Epithelial cell of prostate (primary cell): ENCODE measurements around the gene FBLN2.

ENCODE experiments used
- DNase-seq: peaks from one replicate; pipeline ENCODE4 v3.0.0-alpha.2; 2011; ENCODE audit warnings: low read depth, low spot score
- H3K27ac ChIP-seq: fragments of 450-650 bp; 2 replicates; pipeline ENCODE4 v1.5.1; 2017; ENCODE audit warnings: mild to moderate bottlenecking

The FBLN2 gene

DNA sequence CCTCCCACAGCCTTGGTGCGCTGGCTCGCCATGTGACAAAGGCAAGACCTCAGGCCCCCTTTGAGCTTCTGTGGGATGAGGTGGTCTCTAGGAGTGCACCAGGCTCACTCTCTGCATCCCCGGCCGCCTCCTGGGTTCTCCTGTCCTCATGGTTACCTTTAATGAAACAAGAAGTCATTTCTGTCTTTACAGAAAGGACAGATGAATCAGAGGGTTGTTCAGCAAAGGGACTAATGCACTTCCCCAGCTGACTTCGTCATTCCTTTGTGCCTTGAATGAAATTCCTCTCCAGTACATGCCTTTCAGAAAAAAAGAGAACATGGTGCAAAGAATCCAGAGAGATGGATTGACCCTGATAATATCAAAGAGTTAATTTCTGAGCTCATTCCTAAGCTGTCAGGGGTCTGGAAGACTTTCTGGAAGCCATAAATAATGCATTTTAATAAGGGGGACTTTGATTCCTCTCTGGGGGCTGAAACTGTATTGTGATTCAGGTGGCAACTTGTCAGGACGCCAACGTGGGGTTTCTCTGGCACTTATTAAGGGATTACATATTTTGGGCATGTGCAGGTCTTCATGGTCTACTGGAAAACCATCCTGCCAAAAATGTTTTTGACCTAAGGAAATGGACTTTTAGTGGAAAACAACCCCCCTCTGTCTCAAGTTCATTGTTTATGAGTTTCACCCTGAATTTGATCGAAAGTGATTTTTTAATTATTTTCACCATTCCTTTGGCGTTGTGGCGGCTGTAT, 122.7 kb downstream of the FBLN2 start:
- H3K27ac ChIP-seq, result no peak overlapping the region
- DNase-seq, result no peak

DNA sequence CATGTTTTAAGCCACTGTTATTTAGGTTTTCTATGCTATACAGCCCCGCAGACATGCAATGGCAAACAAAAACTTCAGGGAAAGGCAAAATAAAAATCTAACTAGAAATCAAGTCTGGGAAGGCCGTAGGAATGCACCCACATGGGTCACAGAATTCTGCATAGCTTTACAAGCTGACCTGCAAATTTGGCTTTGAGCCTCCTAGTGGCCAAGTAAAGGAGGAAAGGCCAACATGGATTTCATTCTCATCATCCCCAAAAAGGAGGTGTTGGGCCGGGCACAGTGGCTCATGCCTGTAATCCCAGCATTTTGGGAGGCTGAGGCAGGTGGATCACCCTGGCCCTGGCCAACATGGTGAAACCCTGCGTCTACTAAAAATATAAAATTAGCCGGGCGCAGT, 124.3 kb downstream of the FBLN2 start:
- no peak overlapping the region for H3K27ac ChIP-seq
- no peak for DNase-seq

DNA sequence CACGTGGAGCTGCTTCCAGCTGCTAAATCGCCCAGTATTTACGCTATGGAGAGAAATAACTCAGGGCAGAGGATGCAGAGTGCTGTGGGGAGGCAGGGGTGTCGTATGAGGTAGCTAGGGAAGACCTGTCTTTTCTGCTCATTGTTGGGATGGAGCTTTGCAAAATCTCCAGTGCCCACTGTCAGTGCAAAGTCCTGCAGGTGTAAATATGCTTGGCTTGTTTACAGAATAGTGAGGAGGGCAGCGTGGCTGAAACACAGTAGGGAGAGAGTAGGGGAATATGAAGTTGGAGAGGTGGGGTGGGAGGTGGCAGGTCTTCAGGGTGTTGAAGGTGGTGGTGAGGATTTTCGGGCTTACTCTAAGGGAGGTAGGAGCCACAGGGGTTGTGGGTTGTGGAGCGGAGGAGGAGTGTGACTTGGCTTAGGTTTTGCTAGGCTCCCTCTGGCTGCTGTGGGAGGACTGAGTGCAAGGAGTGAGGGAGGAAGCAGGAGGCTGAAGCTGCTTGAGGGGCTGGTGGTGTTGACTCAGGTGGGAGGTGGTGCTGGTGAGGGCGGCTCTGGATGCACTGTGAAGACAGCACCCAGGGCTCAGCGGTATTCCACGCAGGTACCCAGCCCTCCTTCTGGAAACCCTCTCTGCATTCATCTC, 125.7 kb downstream of the FBLN2 start:
- no peak overlapping the region for H3K27ac ChIP-seq
- DNase-seq, result no peak

DNA sequence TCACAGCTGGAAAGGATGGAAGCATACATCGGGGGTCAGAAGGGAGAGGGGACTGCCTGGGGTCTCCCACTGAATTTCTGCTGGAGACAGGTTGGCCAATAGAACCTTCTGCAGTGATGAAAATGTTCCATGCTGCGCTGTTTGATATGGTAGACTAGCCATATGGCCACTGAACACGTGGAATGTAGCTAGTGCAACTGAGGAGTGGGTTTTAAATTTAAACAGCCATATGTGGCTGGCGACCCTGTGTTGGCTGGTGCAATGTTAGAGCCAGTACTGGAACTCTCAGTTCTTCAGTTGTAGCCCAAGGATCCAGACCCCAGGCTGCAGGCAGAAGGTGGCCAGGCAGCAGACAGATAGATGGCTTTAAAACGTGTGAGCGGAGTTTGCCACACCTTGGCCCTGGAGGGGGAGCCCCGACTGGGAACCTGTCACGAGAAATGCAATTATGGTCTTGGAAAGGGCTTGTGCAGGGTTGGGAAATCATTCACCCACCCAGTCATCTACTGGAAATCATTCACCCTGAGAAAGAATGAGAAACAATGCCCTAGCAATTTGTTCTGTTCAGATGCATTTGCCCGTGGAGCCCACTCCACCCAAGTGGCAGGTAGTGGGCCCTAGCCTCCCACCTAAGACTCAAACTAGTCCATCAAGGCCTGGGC, 127.6 kb downstream of the FBLN2 start:
- DNase-seq, result no peak
- H3K27ac ChIP-seq, result no peak overlapping the region

DNA sequence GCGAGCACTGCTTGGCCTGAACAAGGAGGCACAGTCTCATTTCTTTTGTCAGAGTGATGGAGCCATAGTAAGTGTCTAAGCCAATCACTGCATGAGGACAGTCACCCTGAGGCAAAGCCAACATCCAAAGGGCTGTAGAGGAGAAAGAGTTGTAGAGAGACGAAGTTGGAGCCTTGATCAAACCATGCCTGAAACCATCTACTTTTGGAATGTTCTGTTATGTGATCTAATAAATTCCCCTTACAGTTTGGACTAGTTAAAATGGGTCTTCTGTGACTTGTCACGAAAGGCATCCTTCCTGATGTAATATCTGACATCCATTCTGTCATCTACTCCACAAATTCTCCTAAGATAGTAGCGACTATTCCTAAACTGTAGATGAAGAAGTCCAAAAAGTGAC, 128.3 kb downstream of the FBLN2 start:
- DNase-seq, result no peak

DNA sequence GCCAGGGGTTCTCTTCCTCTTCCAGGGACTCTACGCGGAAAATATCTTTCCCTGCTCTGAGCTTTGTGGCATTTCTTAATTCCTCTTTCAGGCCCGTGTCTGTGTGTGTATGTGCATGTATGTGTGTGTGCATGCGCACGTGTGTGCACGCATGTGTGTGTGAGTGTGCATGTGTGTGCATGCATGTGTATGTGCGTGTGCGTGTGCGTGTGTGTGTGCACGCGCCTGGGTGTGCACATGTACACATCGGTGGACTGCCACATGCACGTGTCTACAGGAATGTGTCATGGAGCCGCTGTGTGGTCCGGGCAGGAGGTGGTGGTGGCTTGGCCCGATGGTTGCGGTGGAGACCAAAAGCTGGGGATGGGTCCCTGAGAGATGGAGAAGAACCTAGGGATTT, 133.0 kb downstream of the FBLN2 start:
- no peak overlapping the region for H3K27ac ChIP-seq
- DNase-seq, result no peak

More for the DNA sequence above, 128.3 kb downstream of the FBLN2 start:
- H3K27ac ChIP-seq, result no peak overlapping the region

DNA sequence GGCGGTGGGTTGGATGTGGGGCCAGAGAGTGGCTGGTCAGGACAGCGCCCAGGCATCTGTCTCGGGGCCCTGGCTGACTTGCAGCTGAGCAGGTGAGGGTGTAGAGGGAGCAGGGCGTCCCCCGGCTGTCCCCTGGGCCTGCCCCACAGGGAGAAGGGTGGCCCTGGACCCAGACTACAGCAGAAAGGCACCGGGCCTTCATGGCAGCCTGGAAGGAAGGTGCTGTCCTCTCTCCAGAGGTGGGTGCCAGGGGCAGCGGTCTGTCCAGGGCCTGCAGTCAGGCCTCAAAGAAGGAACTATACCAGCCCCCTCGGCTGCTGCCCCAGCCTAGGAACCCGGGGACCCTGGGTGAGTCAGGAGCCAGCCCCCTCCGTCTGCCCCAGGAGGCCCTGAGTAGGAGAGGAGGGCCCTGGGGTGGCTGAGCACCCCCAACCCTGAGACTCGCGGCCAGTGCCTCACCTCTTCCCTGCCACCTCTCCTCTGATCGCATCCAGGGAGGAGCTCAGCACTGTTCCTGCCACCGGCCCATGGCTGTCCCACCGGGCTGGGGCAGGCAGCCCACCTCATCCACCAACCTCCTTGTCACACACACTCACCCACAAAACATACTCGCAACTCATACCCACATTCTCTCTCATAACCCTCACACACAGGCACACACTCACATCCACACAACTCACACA, 133.5 kb downstream of the FBLN2 start:
- DNase-seq, result no peak
- H3K27ac ChIP-seq, result no peak overlapping the region

DNA sequence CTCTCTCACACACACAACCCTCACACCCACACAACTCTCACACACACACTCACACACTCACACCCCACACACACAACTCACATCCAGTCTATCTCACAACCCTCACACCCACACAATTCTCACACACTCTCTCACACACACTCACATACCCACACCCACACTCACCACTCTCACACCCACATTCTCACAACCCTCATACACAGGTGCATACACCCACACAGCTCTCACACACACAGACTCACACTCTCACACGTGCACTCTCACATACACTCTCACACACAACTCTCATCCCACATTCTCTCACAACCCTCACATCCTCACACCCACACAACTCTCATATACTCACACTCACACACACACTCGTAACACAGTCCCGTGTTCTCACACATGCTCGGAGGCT, 134.4 kb downstream of the FBLN2 start:
- H3K27ac ChIP-seq, result no peak overlapping the region
- no peak for DNase-seq

DNA sequence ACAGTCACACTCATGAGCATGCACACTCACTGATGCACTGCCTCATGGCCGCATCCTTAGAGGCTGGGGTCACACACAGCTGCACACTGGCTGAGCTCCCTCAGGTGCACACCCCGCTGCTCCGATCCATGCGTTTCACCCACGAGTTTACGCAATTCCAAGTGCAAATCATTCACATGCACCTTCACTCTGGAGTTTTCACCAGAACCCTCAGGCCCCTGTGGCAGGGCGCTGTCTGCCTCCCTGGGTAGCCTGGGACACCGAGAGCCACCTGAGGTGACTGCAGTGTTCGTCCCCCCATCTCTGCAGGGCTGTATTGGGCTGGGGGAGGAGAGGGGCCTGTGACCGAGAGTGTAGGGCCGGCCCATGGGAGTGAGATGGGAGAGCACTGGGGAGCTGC, 134.8 kb downstream of the FBLN2 start:
- no peak overlapping the region for H3K27ac ChIP-seq
- no peak for DNase-seq

DNA sequence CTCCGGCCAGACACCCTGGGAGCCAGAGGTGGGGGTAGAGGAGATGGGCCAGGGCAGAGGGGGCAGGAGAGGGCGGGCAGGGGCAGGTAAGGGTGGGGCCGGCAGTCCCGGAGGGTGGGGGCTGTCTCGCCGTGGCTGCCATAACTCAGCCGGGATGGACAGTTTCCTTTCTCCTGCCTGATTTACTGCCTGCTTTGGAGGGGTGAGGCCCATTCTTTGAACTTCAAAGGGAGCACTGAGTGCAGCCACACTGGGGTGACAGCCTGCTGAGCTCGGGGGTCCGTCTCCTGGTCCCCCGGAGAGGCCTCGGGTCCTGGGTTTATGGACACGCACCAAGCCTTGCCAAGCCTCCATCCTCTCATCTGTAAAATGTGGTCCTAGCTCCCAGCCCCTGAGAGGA, 135.4 kb downstream of the FBLN2 start:
- no peak overlapping the region for H3K27ac ChIP-seq
- no peak for DNase-seq

DNA sequence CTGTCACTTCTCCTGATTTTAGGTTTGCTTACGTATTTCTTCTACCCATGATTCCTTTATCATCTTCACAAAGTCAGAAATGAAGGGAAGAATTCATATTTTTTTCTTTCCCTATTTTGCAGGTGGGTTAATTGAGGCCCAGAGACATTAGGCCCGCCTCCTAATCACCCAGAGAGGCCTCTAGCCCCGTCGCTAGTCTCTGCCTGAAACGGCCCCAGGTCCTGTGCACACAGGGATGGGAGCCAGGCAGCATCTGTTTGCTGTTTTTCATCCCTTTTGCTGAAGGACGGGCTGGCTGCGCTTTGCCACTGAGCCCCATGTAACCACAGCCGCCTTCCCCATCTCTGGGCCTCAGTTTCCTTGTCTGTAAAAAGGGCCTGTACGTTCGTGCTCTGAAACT, 135.9 kb downstream of the FBLN2 start:
- no peak overlapping the region for H3K27ac ChIP-seq
- no peak for DNase-seq

DNA sequence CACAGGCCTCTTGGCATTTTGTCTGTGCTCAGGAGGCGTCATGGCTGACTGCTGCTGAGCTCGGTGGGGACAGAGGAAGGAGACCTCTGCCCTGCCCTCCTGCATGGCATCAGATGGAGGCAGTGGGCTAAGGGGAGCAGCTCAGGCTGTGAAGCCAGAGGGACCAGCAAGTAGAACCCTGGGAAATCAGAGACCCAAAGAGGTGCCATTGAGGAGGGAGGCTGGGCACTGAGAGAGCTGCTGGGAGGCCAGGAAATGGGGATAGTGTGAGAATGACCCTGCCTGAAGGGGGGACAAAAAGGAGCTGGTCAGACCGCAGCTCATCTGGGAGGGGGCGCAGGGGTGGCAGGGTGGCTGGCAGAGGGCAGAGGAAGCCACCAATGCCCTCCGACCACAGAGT, 136.8 kb downstream of the FBLN2 start:
- DNase-seq, result no peak

DNA sequence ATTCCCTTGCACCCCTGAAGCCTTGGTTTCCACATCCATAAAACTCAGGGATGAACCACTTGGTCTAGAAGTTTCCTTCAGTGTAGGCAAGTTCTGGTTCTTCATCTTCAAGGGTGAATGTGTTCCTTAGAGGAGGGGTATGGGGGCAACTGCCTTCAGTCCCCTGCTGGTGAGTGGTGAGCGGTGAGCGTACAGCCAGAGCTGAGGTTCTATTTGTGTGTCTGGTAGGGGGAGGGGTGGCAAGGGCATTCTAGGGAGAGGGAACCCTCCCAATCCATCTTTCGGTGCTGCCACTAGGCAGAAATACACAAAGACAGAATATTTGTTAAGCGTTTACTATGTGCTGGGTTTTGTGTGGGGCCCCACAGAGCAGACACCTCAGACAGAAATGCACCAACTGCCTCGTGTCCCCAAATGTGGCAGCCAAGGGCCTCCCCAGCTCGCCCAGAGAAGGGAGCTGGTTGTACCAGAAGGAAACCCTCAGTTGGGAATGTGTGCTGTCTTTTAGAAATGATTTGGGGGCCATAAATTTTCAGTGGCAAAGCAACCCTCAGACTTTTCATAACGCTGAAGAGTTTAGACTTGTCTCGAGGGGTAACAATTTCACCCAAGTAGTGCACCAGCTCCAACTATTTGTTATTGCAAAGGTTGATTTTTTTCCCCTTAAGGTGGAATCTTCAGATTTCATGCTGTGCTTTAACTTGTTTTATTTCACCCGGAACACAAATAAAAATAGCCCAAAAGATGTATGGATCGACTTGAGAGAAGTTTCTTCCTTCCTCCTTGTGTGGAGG, 137.6 kb downstream of the FBLN2 start:
- H3K27ac ChIP-seq, result no peak overlapping the region

More for the DNA sequence above, 136.8 kb downstream of the FBLN2 start:
- H3K27ac ChIP-seq, result no peak overlapping the region

DNA sequence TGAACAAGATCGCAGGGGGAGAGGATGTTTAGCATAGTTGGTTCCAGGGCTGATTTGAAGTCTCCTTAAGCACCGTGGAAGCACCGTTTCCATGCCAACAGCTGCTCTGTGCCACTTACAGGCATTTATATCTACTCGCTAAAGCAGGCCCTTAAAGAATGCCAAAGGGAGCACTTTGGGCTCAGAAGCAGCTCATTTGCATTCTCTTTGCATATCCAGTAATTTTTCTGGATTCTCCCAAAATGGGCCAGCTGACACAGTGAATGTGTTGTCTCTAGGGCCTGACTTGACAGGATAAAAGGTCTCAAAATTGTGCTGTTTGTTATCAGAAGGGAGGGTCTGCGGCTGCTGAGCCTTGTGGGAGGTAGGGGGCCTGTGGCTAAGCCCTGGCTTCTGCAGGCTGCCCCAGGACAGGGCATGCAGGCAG, 138.6 kb downstream of the FBLN2 start:
- DNase-seq, result no peak
- no peak overlapping the region for H3K27ac ChIP-seq

More for the DNA sequence above, 137.6 kb downstream of the FBLN2 start:
- DNase-seq, result no peak
